Activated CD4-positive, alpha-beta T cell treated with anti-CD3 and anti-CD28 coated beads, Interleukin-2, amount 50 U/mL, for 24 hours (primary cell): ENCODE measurements around the gene RAPGEF5.
"Not testable (repeated sequence)": the region's sequence is repeated elsewhere in the genome, so short reads cannot be mapped to it uniquely, and the experiment has no call there.

ENCODE experiments used
- DNase-seq, 2 donors: peaks; one replicate each; pipeline ENCODE4 v3.0.0-alpha.2; 2020; ENCODE audit warnings: low read depth in 1 of 2, low spot score in 1 of 2

RAPGEF5 gene

GRCh38 chr7:22093001-22093400 lies 264.0 kb downstream of the RAPGEF5 start:
- DNase-seq, result no peak

- not testable (repeated sequence) for DNase-seq
Measured at GRCh38 chr7:22090958-22091525, 265.9 kb downstream of the RAPGEF5 start.

- DNase-seq, result no peak
Measured at GRCh38 chr7:22090512-22090911, 266.4 kb downstream of the RAPGEF5 start.

- no peak for DNase-seq
Measured at GRCh38 chr7:22090107-22090506, 266.8 kb downstream of the RAPGEF5 start.

- DNase-seq, result no peak
Measured at GRCh38 chr7:22088827-22089226, 268.1 kb downstream of the RAPGEF5 start.

GRCh38 chr7:22087861-22088260 lies 269.1 kb downstream of the RAPGEF5 start:
- DNase-seq, result no peak

GRCh38 chr7:22083704-22084240 lies 273.2 kb downstream of the RAPGEF5 start:
- no peak for DNase-seq

GRCh38 chr7:22082886-22083703 lies 273.9 kb downstream of the RAPGEF5 start:
- peak; percentile 61 to 70 for DNase-seq

- DNase-seq, result no peak
Measured at GRCh38 chr7:22082553-22082885, 274.4 kb downstream of the RAPGEF5 start.

GRCh38 chr7:22080219-22080618 lies 276.7 kb downstream of the RAPGEF5 start:
- DNase-seq, result not testable (repeated sequence)

GRCh38 chr7:22078872-22079271 lies 278.1 kb downstream of the RAPGEF5 start:
- DNase-seq, result not testable (repeated sequence)

- DNase-seq, result no peak
Measured at GRCh38 chr7:22075561-22075960, 281.4 kb downstream of the RAPGEF5 start.

- DNase-seq, result no peak
Measured at GRCh38 chr7:22074897-22075296, 282.1 kb downstream of the RAPGEF5 start.
